Measurements from ENCODE around the gene TPSG1. TPM values are rescaled to one million over a fixed set of nuclear protein-coding genes. Genes with fewer than 3 reads are reported as not detected.
"Not testable (repeated sequence)": the region's sequence is repeated elsewhere in the genome, so short reads cannot be mapped to it uniquely, and the experiment has no call there.

The TPSG1 gene
- polyA plus RNA-seq (2012; ENCODE audit: low read depth, missing spikeins), result not detected

DNA sequence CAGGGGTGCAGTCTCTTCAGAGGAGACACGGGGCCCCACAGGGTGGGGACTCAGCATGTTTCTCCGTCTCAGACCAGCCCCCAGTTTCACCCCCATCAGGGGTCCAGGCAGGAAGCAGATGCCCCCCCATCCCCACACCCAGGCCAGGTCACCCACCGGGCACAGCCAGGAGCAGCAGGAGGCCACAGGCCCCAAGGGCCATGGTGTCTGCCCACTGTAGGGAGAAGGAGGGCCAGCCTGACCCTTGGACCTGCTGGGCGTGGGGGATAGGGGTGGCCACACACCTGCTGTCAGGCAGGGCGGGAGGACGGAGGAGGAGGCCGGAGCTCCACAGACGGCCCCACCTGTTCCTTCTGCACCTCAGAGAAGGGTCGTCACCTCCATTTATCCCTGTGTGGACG lies at the start of gene TPSG1:
TPSG1 (minus strand) TSS at position 218 of the 401 bp plus-strand sequence; CDS start at position 202, 16 bp downstream.
- FAIRE-seq, result no peak
- no peak for DNase-seq (ENCODE audit: insufficient read length, low spot score)
- no peak for TF ChIP-seq PAX5 (IDR thresholded peaks at IDR 0.05; ENCODE audit: insufficient read depth, low read length, severe bottlenecking)
- TF ChIP-seq POU2F2 (IDR thresholded peaks at IDR 0.05; ENCODE audit: low read depth, low read length), result no peak
- no peak for TF ChIP-seq TAF1 (IDR thresholded peaks at IDR 0.05; ENCODE audit: low read depth, low read length)
- no peak for TF ChIP-seq POLR2A (IDR thresholded peaks at IDR 0.05; ENCODE audit: low read depth, low read length)
- TF ChIP-seq SPI1 (IDR thresholded peaks at IDR 0.05; ENCODE audit: low read depth, low read length), result no peak
- TF ChIP-seq POLR2AphosphoS5 (IDR thresholded peaks at IDR 0.05; ENCODE audit: low read depth, low read length), result no peak

DNA sequence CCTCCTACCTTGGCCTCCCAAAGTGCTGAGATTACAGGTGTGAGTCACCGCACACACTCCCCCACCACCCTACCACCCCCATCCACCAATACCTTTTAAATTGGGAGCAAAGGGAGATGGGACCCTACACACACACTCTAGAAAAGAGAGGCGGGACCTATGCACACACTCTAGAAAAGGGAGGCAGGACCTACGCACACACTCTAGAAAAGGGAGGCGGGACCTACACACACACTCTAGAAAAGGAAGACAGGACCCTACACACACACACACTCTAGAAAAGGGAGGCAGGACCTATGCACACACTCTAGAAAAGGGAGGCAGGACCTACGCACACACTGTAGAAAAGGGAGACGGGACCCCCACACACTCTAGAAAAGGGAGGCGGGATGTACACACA lies 49.7 kb upstream of the TPSG1 start:
- TF ChIP-seq POU2F2 (IDR thresholded peaks at IDR 0.05; ENCODE audit: low read depth, low read length) (no peak), SPI1 (IDR thresholded peaks at IDR 0.05; ENCODE audit: low read depth, low read length) (no peak), POLR2AphosphoS5 (IDR thresholded peaks at IDR 0.05; ENCODE audit: low read depth, low read length) (no peak), TAF1 (IDR thresholded peaks at IDR 0.05; ENCODE audit: low read depth, low read length) (no peak), POLR2A (IDR thresholded peaks at IDR 0.05; ENCODE audit: low read depth, low read length) (no peak), PAX5 (IDR thresholded peaks at IDR 0.05; ENCODE audit: insufficient read depth, low read length, severe bottlenecking) (no peak)
- DNase-seq (ENCODE audit: insufficient read length, low spot score) (no peak), FAIRE-seq (no peak)

DNA sequence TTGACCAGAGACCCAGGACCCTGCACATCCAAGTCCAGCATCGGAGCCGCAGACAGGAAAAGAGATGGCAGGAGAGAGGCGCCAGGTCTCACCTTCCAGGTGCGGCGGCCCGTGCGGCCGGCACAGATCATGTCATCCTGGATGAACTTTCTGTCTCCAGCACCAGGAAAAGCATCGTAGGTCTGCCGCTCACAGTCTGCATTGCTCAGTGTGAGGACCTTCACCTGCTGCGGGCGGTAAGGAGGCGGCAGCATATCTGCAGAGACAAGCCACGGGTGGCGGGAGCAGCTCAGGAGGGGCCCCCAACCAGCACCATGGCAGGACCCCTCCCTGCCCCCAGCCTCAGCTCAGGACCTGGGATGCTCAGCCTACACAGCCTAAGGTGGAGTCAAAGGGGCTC lies 48.7 kb upstream of the TPSG1 start:
- no peak for FAIRE-seq

DNA sequence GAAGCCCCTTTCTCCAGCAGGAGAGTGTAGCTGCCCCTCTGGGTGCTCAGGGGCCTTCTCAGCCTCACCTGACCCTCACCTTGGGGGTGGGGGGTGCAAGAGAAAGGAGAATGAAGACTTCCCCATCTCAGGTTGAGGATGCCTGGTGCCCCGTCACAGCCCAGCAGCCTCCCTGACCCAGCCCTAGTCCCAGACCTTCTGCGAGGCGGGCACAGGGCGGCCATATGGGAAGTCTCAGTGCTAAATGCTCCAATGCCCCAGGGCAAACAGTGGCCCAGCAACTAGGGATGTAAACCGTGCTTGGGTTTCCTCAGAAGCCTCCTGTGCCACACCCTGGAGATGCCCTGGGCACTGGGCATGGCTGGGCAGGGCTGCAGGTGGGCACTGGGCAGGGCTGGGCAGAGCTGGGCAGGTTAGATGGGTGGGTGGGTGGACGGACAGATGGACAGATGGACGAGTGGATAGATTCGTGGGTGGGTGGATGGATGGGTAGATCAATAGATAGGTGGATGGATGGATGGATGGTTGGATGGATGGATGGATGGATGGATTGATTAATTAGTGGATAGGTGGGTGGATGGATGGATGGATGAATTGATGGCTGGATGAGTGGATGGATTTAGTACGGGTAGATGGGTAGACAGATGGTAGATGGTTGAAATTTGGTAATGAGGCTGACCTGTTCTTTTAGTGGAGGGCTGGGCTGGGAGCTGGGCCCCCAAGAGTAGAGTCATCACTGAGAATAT lies 47.6 kb upstream of the TPSG1 start:
- TF ChIP-seq TAF1 (IDR thresholded peaks at IDR 0.05; ENCODE audit: low read depth, low read length) (no peak), POLR2AphosphoS5 (IDR thresholded peaks at IDR 0.05; ENCODE audit: low read depth, low read length) (no peak), POU2F2 (IDR thresholded peaks at IDR 0.05; ENCODE audit: low read depth, low read length) (no peak), SPI1 (IDR thresholded peaks at IDR 0.05; ENCODE audit: low read depth, low read length) (no peak), PAX5 (IDR thresholded peaks at IDR 0.05; ENCODE audit: insufficient read depth, low read length, severe bottlenecking) (no peak), POLR2A (IDR thresholded peaks at IDR 0.05; ENCODE audit: low read depth, low read length) (no peak)
- FAIRE-seq (no peak), DNase-seq (ENCODE audit: insufficient read length, low spot score) (no peak)

More for the DNA sequence above, 48.7 kb upstream of the TPSG1 start:
- DNase-seq (ENCODE audit: insufficient read length, low spot score), result no peak
- TF ChIP-seq POLR2AphosphoS5 (IDR thresholded peaks at IDR 0.05; ENCODE audit: low read depth, low read length) (no peak), TAF1 (IDR thresholded peaks at IDR 0.05; ENCODE audit: low read depth, low read length) (no peak), PAX5 (IDR thresholded peaks at IDR 0.05; ENCODE audit: insufficient read depth, low read length, severe bottlenecking) (no peak), POLR2A (IDR thresholded peaks at IDR 0.05; ENCODE audit: low read depth, low read length) (no peak), POU2F2 (IDR thresholded peaks at IDR 0.05; ENCODE audit: low read depth, low read length) (no peak), SPI1 (IDR thresholded peaks at IDR 0.05; ENCODE audit: low read depth, low read length) (no peak)

DNA sequence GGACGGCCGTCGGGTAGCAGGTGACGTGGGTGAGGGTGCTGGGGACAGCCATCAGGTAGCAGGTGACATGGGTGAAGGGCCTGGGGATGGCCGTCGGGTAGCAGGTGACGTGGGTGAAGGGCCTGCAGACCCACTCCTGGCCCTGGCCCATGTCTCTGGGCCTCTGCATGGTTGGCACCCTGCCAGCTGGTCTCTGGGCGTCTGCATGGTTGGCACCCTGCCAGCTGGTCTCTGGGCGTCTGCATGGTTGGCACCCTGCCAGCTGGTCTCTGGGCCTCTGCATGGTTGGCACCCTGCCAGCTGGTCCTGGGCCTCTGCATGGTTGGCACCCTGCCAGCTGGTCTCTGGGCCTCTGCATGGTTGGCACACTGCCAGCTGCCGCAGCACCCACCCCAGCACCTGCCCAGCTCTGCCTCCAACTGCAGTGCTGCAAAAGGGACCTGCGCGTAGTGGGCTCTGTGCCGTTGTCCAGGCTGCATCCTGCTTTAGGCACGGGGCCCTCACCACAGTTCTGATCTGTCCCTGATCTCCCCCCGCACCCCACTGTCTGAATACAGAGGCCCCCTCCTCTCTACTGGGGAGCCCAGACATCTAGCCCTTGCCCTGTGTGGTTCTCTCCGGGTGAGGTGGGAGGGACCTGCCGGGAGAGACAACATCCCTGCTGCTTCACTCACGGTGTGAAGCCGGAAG lies 46.8 kb upstream of the TPSG1 start:
- not testable (repeated sequence) for DNase-seq (ENCODE audit: insufficient read length, low spot score); FAIRE-seq

DNA sequence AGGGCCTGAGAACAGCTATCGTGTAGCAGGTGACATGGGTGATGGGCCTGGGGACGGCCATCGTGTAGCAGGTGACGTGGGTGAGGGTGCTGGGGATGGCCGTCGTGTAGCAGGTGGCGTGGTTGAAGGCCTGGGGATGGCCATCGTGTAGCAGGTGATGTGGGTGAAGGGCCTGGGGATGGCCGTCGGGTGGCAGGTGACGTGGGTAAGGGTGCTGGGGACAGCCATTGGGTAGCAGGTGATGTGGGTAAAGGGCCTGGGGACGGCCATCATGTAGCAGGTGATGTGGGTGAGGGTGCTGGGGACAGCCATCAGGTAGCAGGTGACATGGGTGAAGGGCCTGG lies 46.3 kb upstream of the TPSG1 start:
- DNase-seq (ENCODE audit: insufficient read length, low spot score) (no peak), FAIRE-seq (no peak)
- TF ChIP-seq SPI1 (IDR thresholded peaks at IDR 0.05; ENCODE audit: low read depth, low read length) (no peak), POU2F2 (IDR thresholded peaks at IDR 0.05; ENCODE audit: low read depth, low read length) (no peak), POLR2AphosphoS5 (IDR thresholded peaks at IDR 0.05; ENCODE audit: low read depth, low read length) (no peak), POLR2A (IDR thresholded peaks at IDR 0.05; ENCODE audit: low read depth, low read length) (no peak), PAX5 (IDR thresholded peaks at IDR 0.05; ENCODE audit: insufficient read depth, low read length, severe bottlenecking) (no peak), TAF1 (IDR thresholded peaks at IDR 0.05; ENCODE audit: low read depth, low read length) (no peak)

DNA sequence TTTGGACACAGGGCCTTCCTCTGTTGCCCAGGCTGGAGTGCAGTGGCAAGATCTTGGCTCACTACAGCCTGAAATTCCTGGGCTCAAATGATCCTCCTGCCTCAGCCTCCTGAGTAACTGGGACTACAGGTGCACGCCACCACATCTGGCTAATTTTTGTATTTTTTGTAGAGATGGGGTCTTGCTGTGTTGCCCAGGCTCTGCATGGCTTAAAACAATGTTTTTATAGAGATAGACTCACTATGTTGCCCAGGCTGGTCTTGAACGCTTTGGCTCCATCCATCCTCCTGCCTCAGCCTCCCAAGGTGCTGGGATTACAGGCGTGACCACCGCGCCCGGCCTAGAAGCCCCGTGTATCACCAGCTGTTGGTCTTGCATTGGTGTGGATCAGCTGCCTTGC lies 44.4 kb upstream of the TPSG1 start:
- DNase-seq (ENCODE audit: insufficient read length, low spot score); FAIRE-seq: not testable (repeated sequence)

DNA sequence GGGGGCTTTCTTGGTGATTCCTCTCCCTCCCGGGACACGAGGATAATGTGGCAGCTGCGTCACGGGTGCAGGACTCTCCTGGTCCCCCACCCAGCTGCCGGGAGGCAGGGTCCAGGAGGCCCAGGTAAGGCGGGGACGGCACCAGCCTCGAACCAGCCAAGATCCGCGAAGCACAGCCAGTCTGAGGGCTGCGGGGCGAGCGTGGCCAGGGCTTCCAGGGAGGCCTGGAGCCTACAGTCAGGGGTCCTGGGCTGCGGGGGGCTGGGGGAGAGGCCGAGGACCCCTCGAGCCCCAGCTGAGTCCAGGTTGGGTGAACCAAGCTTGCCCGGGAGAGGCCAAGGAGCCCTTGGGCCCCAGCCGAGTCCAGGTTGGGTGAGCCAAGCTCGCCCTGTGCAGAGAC lies 40.8 kb upstream of the TPSG1 start:
- no peak for FAIRE-seq
- no peak for DNase-seq (ENCODE audit: insufficient read length, low spot score)
- TF ChIP-seq TAF1 (IDR thresholded peaks at IDR 0.05; ENCODE audit: low read depth, low read length) (no peak), POLR2A (IDR thresholded peaks at IDR 0.05; ENCODE audit: low read depth, low read length) (no peak), PAX5 (IDR thresholded peaks at IDR 0.05; ENCODE audit: insufficient read depth, low read length, severe bottlenecking) (no peak), POU2F2 (IDR thresholded peaks at IDR 0.05; ENCODE audit: low read depth, low read length) (no peak)

DNA sequence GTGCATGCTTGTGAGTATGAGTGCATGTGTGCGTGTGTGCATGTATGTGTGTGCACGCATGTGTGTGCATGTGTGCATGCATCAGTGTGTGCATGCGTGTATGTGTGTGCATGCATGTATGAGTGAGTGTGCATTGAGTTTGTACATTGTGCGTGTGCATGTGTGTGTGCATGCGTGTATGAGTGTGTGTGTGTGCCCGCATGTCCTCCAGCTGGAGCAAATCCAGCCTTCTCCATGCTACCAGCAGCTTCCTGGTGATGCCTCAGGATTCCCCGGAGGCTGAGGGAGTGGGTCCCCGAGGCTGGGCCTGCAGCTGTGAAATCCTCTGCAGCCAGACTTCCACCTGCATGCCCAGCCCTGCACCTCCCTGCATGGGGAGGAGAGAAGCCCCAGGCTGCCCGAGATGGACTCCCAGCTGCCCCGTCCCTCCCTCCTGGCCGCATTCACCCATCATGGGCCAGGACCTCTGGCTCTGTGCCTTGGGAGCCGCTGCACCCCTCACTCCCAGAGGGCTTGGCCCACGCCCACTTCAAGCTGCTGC lies 40.1 kb upstream of the TPSG1 start:
- FAIRE-seq, result no peak
- DNase-seq (ENCODE audit: insufficient read length, low spot score), result no peak
- TF ChIP-seq POLR2A (IDR thresholded peaks at IDR 0.05; ENCODE audit: low read depth, low read length), result no peak
- TF ChIP-seq POLR2AphosphoS5 (IDR thresholded peaks at IDR 0.05; ENCODE audit: low read depth, low read length), result no peak
- TF ChIP-seq TAF1 (IDR thresholded peaks at IDR 0.05; ENCODE audit: low read depth, low read length), result no peak
- no peak for TF ChIP-seq SPI1 (IDR thresholded peaks at IDR 0.05; ENCODE audit: low read depth, low read length)
- TF ChIP-seq PAX5 (IDR thresholded peaks at IDR 0.05; ENCODE audit: insufficient read depth, low read length, severe bottlenecking), result no peak
- no peak for TF ChIP-seq POU2F2 (IDR thresholded peaks at IDR 0.05; ENCODE audit: low read depth, low read length)

All from GM12891 (cell line).